Measurements from ENCODE around the gene DOCK7. TPM values are rescaled to one million over a fixed set of nuclear protein-coding genes. Genes with fewer than 3 reads are reported as not detected.

Gene DOCK7
- total and polyA plus RNA-seq, 2 of the 13 experiments (the other 11 are each of a cell fraction or from before 2014, with no cell fraction given), result 45.7 to 67.2 TPM

- TF ChIP-seq REPIN1 (CRISPR knock-in tag; IDR thresholded peaks at IDR 0.05; ENCODE audit: borderline replicate concordance, low read depth), result no peak
- no peak for TF ChIP-seq ZHX2 (IDR thresholded peaks at IDR 0.05; ENCODE audit: low read depth)
- TF ChIP-seq ZHX2 (CRISPR knock-in tag; IDR thresholded peaks at IDR 0.05; ENCODE audit: borderline replicate concordance), result no peak
- TF ChIP-seq DNMT3B (CRISPR knock-in tag; conservative IDR thresholded peaks at IDR 0.05), result no peak
- no peak for TF ChIP-seq FOXP4 (CRISPR knock-in tag; IDR thresholded peaks at IDR 0.05)
- TF ChIP-seq TOPORS (CRISPR knock-in tag; IDR thresholded peaks at IDR 0.05), result no peak
- no peak for TF ChIP-seq NBN (conservative IDR thresholded peaks at IDR 0.05)
- TF ChIP-seq DNMT1 (CRISPR knock-in tag; IDR thresholded peaks at IDR 0.05), result no peak
- TF ChIP-seq ZNF20 (CRISPR knock-in tag; IDR thresholded peaks at IDR 0.05), result no peak
Measured at GRCh38 chr1:62628506-62628905, 59.7 kb downstream of the DOCK7 start (continued).

All from HepG2 (cell line).